Measurements from ENCODE around the gene GNAS. TPM values are rescaled to one million over a fixed set of nuclear protein-coding genes. Genes with fewer than 3 reads are reported as not detected.

The GNAS gene
- total RNA-seq, 1 donor from 2014 or later: 714 TPM

DNA sequence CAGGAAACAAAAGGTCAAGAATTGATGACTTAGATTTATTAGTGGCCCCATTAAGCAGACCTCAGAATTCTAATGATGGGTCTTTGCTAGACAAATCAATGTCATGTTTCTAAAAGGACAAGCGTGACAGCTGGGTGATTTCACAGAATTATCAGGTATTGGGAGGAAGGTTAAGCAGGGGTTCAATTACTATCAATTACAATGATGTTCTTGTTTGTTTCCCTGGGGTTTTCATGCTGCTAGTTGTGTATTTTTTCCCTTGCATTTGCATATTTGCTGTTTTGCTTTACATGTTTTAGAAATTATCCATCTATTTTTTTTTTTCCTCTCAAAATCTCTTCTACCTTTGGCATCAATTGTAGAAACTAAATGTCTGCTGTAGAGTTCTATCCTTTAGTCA is 27.9 kb downstream of the GNAS start:
- no peak for DNase-seq (ENCODE audit: low read depth)

DNA sequence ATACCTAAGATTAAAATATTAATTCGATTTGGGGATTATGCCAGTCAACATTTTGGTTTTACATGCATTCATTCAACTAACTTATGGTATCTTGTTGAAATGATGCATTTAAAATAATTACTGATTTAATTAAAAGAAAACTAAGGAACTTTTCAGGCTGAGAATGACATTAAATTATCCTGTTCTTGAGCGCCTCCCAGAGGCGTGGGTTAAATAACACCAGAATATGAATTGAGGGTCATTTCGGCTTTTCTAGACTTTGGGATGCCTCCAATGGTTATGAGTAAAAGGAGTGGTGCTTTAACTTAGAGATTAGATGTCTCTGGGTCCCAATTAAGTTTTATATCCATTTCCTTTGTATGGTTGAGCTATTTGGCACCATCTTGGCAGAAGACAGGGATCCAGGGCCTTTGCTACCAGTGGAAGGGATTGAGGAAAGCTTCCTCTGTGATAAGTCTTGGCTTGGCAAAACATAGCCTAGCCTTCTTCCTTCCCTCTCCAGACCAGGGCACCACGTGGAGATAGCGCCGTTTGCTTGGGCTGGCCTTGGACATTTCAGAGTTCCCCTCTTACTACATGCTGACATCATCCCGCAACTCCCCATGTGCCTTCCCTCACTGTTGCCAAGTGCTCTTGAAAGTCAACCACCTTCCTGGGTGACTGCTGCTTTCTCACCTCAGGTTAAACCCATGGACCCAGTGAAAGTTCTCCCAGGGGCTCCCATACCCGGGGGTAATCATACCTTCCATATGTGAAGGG is 28.7 kb downstream of the GNAS start:
- no peak for DNase-seq (ENCODE audit: low read depth)

- DNase-seq (ENCODE audit: low read depth): no peak
Observed at GRCh38 chr20:58882704-58883089, 30.2 kb downstream of the GNAS start.

- DNase-seq (ENCODE audit: low read depth): peak; percentile 72
Observed at GRCh38 chr20:58883241-58883691, 30.8 kb downstream of the GNAS start.

GRCh38 chr20:58884966-58885365 is 32.5 kb downstream of the GNAS start:
- DNase-seq (ENCODE audit: low read depth): no peak

DNA sequence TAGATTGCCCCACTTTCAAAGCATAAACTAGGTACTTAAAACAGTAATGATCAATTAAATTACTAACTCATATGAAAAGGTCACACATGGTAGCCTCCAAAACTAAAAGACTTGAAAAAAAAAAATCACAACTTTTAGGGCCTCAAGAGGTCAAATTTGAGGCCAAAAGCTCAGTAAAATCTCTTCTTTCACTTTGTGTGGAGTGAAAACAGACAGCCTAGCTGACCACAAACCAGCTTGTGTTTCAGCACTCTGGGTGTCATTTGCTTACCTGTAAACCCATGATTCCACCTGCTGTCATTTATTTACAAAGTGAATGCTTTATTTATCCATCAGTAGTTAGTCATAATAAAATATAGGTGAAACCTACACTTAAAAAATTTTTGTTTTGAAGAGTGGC is 34.0 kb downstream of the GNAS start:
- DNase-seq (ENCODE audit: low read depth): no peak

DNA sequence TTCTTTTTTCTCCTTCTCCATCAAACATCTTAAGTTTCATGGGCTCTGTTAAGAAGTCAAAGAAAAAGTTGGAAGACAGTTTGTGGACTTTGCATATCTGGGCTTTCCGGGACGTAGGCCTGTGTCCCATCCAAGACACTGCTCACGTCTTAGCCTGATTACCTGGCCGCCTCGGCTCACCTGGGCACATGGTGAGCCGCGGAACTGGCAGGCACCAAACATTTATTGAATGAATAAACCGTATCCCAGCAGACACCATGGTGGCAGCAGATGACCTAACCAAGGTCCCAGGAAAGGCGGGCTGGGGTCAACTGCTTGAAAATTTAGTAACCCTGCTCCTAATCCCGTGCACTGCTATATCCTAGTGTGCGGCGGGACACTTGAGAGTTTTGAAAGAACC is 35.6 kb downstream of the GNAS start:
- no peak for DNase-seq (ENCODE audit: low read depth)

DNA sequence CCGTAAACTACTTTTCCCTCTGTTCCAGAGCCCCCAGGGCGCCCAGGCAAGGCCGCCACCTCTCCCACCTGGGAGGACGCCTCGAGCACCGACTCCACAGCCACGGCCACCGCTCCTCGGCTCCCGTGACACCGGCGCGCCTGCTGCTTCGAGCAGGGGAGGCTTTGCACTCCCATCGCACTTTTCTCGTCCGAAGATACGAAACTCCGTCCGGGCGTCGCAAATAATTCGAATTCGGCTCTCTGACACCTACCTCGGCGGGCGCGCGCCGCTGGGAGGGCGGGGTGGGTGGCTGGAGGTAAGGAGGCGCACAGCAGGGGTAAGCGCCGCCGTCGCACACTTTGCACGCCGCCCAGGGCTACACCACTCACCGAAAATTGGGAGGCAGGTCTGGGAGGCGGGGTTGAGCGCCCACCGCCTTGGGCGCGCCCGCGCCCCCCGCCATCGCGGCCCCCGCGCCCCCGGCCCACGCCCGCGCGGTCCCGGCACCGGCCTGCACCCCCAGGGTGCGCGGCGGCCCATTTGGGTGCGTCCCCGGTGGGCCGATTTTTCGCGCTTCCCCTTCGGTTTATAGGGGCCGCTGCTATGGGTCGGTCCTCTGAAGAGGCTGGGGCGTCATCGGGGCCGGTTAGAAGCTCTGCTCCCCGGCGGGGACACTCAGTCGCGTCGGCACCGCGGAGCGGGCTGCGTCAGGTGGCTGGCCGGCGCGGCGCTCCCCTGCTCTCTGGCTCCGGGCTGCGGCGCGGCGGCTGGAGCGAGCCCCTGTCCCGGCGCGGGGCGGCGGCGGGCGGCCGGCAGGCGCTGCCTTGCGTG is 36.2 kb downstream of the GNAS start:
- peak; percentile 77 for DNase-seq (ENCODE audit: low read depth)

GRCh38 chr20:58889334-58889760 is 36.8 kb downstream of the GNAS start:
- DNase-seq (ENCODE audit: low read depth): no peak

- no peak for DNase-seq (ENCODE audit: low read depth)
Observed at GRCh38 chr20:58889798-58890517, 37.4 kb downstream of the GNAS start.

DNA sequence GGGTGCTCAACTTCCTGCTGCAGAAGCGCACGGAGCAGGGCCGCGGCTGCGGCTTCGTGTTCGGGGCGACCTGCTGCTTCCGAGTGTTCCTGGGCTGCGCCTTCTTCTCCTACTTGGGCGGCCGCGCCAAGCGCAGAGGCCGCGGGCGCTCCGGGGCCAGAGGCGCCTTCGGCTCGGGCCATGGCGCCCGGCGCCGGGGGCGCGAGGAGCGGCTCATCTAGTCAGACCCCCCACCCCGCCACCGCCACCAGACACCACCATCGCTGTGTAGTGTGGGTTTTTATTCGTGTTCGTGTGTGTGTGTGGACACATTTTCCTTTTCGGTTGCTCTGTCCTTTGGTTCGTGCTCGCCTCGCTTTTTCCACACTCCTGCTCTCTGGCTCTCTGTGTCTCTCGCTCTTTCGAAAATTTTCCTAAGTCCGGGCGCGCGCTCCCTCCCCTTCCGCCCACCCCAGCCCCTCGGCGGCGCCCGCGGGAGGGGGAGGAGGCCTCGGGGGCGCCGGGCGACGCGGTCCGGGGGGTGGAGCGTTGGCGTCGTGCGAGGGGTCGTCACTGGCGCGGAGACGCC is 38.1 kb downstream of the GNAS start:
- peak; percentile 80 for DNase-seq (ENCODE audit: low read depth)

GRCh38 chr20:58891086-58891717 is 38.7 kb downstream of the GNAS start:
- peak; percentile 80 for DNase-seq (ENCODE audit: low read depth)

DNA sequence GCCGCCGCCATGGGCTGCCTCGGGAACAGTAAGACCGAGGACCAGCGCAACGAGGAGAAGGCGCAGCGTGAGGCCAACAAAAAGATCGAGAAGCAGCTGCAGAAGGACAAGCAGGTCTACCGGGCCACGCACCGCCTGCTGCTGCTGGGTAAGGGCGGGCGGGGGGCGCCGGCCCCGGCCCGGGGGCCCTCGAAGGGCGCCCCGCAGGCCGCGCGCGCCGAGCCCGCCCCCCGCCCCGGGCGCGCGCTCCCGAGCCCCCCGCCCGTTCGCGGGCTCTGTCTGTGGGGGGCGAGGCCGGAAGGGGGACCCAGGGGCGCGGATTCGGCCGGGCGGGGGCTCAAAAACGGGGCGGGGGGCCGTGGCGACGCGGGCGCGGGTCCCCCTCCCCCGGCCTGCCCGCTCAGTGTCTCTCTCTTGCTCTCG is 39.2 kb downstream of the GNAS start:
- DNase-seq (ENCODE audit: low read depth): peak; percentile 50

DNA sequence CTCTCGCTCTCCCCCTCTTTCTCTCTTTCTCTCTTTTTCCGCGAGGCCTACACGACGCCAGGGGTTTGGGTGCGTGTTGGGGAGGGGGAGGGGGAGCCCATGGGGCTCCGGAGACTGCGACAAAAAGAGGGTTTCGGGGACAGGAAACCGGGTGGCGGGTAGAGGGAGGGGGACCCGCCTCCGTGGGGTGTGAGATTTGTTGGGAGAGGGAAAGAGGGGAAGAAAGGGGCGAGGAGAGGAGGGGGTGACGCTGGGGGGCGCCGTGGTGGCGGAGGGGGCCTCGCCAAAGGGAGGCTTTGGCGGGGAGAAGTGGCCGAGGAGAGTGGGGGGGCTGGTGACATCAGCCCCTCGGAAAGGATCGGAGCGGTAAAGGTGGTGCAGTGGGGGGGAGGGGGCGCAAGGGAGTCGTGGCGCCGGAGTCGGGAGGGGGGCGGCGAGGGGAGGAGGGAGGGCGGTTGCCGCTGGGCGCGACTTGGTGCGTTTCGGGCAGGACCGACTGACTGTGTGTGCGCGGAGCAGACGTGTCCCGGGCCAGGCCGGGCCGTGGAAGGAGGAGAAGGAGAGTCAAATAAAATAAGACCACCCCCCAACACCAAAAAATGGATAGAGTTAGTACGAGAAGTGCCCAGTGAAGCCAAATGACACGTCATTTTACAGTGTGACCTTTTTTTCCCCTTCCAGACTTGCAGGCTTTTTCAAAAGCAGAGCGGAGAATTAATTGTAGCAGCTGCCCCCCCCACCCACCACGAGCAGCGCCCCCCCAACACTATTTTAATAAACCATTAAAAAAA is 39.8 kb downstream of the GNAS start:
- DNase-seq (ENCODE audit: low read depth): peak; percentile 68

DNA sequence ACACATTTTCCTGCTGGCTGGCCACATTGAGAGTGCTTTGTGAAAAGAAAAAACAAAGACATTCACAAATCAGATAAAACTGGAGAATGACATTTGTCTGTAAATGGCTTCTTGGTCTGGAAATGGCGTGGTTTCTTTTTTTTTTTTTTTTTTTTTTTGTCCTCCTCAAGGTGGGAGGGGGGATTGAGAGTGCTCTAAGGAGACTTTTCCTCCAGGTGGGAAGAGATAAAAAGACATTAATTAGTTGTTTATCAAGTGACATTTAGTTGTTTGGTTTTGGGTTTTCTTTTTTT is 40.4 kb downstream of the GNAS start:
- no peak for DNase-seq (ENCODE audit: low read depth)

GRCh38 chr20:58893355-58894120 is 41.0 kb downstream of the GNAS start:
- no peak for DNase-seq (ENCODE audit: low read depth)

DNA sequence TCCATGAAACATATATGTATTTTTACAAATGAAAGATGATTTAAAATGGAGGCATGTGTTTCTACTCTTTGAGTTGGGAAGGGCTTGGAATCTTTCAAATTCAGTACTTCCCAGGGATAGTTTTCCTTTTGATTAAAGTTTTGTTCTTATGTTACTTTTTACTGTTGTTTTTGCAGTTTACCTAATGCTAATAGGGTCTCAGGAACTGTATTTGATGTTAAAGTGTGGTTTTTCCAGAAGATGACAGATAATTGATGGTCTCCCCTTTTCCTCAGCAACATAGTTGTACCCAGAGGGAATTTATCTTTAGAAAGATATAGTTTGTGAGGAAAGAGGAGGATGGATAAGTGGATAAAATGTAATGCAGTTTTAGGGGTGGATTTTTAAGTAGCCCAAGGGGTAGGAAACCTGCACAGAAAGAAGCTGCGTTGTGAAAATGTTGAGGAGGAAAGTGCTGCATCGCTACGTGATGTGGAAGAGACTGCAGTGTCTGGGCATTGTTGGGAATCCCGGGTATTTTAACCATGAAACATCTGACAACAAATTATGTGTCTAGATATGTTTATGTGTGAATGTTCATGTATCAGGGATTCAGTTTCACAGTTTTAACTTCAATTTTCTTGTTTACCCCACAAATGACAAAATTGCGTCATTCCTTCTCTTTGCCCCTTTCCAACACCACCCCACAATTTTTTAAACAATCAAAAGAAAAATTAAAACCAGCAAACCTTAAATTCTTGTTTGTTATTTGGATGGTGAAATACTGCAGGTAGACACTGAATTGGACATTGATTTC is 42.3 kb downstream of the GNAS start:
- no peak for DNase-seq (ENCODE audit: low read depth)

DNA sequence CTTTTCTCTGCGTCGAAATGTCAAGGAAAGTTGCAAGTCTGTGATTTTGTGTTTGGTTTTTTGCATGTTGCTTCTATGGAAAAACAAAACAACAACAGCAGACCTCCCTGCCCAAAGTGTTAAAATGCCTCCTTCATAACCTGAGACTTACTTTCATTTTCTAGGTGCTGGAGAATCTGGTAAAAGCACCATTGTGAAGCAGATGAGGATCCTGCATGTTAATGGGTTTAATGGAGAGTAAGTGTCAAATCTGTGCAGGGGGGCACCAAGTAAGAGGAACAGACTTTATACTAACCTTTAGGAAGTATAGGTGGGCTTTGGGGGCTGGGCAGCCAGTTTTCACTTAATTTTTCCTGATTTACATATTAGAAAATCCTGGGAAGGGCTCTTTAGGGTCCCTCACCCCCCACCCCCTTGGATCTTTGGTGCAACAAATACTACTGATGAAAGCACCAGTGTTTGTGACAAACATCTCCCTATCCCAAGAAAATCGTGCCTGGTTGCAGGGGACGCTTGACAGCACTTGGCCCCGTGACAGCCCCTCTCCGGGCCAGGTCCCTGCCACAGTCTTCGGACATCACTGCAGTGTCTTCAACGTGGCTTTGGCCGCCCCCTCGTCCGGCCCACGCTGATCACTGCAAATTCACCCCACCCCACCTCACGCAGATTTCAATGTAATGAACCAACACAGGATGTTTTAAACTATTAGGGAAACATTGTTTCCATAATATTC is 43.1 kb downstream of the GNAS start:
- no peak for DNase-seq (ENCODE audit: low read depth)
